ENCODE data around the gene RDH11.

The RDH11 gene

GRCh38 chr14:67636361-67636919 is 59.1 kb downstream of the RDH11 start:
- no peak for TF ChIP-seq CTCF (conservative IDR thresholded peaks at IDR 0.05)
- H3K27ac ChIP-seq, result no peak overlapping the region

GRCh38 chr14:67633451-67634147 is 62.0 kb downstream of the RDH11 start:
- H3K27ac ChIP-seq, result no peak overlapping the region
- TF ChIP-seq CTCF (conservative IDR thresholded peaks at IDR 0.05), result no peak

- H3K27ac ChIP-seq, result no peak overlapping the region
- no peak for TF ChIP-seq CTCF (conservative IDR thresholded peaks at IDR 0.05)
Observed at GRCh38 chr14:67630938-67631337, 64.6 kb downstream of the RDH11 start.

GRCh38 chr14:67630186-67630585 is 65.4 kb downstream of the RDH11 start:
- no peak for TF ChIP-seq CTCF (conservative IDR thresholded peaks at IDR 0.05)
- no peak overlapping the region; the same call in 1 of the 2 replicates for H3K27ac ChIP-seq

- H3K27ac ChIP-seq, result no peak overlapping the region
- no peak for TF ChIP-seq CTCF (conservative IDR thresholded peaks at IDR 0.05)
Observed at GRCh38 chr14:67627519-67627918, 68.0 kb downstream of the RDH11 start.
